Gastroesophageal sphincter (tissue), 3 donors: ENCODE data around the gene GALNT18.

Experiments
- CTCF ChIP-seq, 4 experiments: fragments of 200-600 bp in 2 of 4; fragments of 450-650 bp in 2 of 4; sonication (generic) in 1 of 4; IDR thresholded peaks; one replicate each; pipeline ENCODE4 v1.5.1; 2017 to 2019; ENCODE audit warnings: antibody characterized with exemption in 4 of 4, mild to moderate bottlenecking in 2 of 4, moderate library complexity in 2 of 4
- EP300 ChIP-seq: sonication (generic); formaldehyde crosslinking; IDR thresholded peaks from one replicate; pipeline ENCODE4 v1.6.1; 2017; ENCODE audit warnings: antibody characterized with exemption, mild to moderate bottlenecking
- POLR2A ChIP-seq, 2 donors: fragments of 450-650 bp; IDR thresholded peaks; one replicate each; pipeline ENCODE4 v1.6.1; 2017; ENCODE audit warnings: antibody characterized with exemption in 2 of 2, mild to moderate bottlenecking in 2 of 2, moderate library complexity in 1 of 2
- POLR2AphosphoS5 ChIP-seq: sonication (generic); formaldehyde crosslinking; IDR thresholded peaks from one replicate; pipeline ENCODE4 v1.6.1; 2017; ENCODE audit warnings: antibody characterized with exemption

GRCh38 chr11:11227296-11228085, 394.3 kb downstream of the GALNT18 start:
- TF ChIP-seq CTCF (IDR thresholded peaks at IDR 0.05) (no peak), POLR2A (IDR thresholded peaks at IDR 0.05) (no peak), POLR2AphosphoS5 (no peak), EP300 (no peak)
